GM12878 (cell line): ENCODE data around the gene LMAN1L. TPM values are rescaled to one million over a fixed set of nuclear protein-coding genes. Genes with fewer than 3 reads are reported as not detected.
A peak's percentile ranks its signal among the peaks of the same experiment; 100 is the strongest.

ENCODE experiments used
- ASH2L ChIP-seq: fragments of 300-600, 200-600 bp; sonication (generic); IDR thresholded peaks from 2 replicates; pipeline ENCODE4 v1.6.1; 2017; ENCODE audit warnings: low read depth, mild to moderate bottlenecking, borderline replicate concordance
- BACH1 ChIP-seq: fragments of 450-650 bp; IDR thresholded peaks from 2 replicates; pipeline ENCODE4 v1.6.1; 2017; ENCODE audit warnings: mild to moderate bottlenecking, borderline replicate concordance
- CBX3 ChIP-seq: fragments of 200-600 bp; sonication (generic); IDR thresholded peaks from 2 replicates; pipeline ENCODE4 v1.6.1; 2016; ENCODE audit warnings: low read depth, borderline replicate concordance
- CBX5 ChIP-seq: sonication (generic); IDR thresholded peaks from 2 replicates; pipeline ENCODE4 v1.6.1; 2016; ENCODE audit warnings: low read depth, moderate library complexity, mild to moderate bottlenecking, inconsistent platforms
- IKZF1 ChIP-seq: fragments of 450-650 bp; conservative IDR thresholded peaks from 2 replicates; pipeline ENCODE4 v1.6.1; 2017; ENCODE audit warnings: antibody characterized with exemption, mild to moderate bottlenecking
- LARP7 ChIP-seq: fragments of 450-650 bp; IDR thresholded peaks from 2 replicates; pipeline ENCODE4 v1.6.1; 2017; ENCODE audit warnings: mild to moderate bottlenecking
- NBN ChIP-seq: fragments of 450-650 bp; IDR thresholded peaks from 2 replicates; pipeline ENCODE4 v1.6.1; 2016
- NFXL1 ChIP-seq: fragments of 450-650 bp; IDR thresholded peaks from 2 replicates; pipeline ENCODE4 v1.6.1; 2017; ENCODE audit warnings: antibody characterized with exemption, mild to moderate bottlenecking, borderline replicate concordance
- RAD51 ChIP-seq: fragments of 450-650 bp; IDR thresholded peaks from 2 replicates; pipeline ENCODE4 v1.6.1; 2016; ENCODE audit warnings: moderate library complexity, mild to moderate bottlenecking, inconsistent platforms
- SP1 ChIP-seq: IDR thresholded peaks from one replicate; pipeline ENCODE4 v1.6.1; 2011; ENCODE audit warnings: low read depth, low read length
- TAF1 ChIP-seq: IDR thresholded peaks from 2 replicates; pipeline ENCODE4 v1.6.1; 2011; ENCODE audit warnings: mild to moderate bottlenecking, low read depth, low read length, borderline replicate concordance
- YY1 ChIP-seq: IDR thresholded peaks from 2 replicates; pipeline ENCODE4 v1.6.1; 2011; ENCODE audit warnings: low read depth, mild to moderate bottlenecking, low read length
- polyA plus RNA-seq, 11 experiments: library from polyadenylated mRNA; depleted of rRNA in 4 of 11; unstranded in 6 of 11; stranded (reverse) in 5 of 11; fragments of >200 nt; fragmentation: Nextera tagmentation in 4 of 11; fragmentation: Illumina TruSeq in 1 of 11; extraction: Ambion mirVana in 4 of 11; extraction: Trizol in 1 of 11; gene quantifications; 1 replicate in 1 of 11; 2 replicates in 10 of 11; pipeline versions ENCODE4 v1.2.1 to v1.2.3, GENCODE V29; 2011 to 2016; ENCODE audit warnings: inconsistent platforms in 2 of 11, missing spikeins in 2 of 11, low read depth in 1 of 11
- total RNA-seq, 4 experiments: library from RNA; depleted of rRNA in 3 of 4; stranded (reverse); fragments of >200 nt in 3 of 4; fragmentation: Illumina TruSeq in 1 of 4; extraction: Trizol in 1 of 4; gene quantifications; 2 replicates each; pipeline versions ENCODE4 v1.2.1 to v1.2.3, GENCODE V29; 2013 to 2021
- TF ChIP-seq, protein P1 (sequence below): fragments of 450-650 bp; IDR thresholded peaks from 2 replicates; pipeline ENCODE4 v1.6.1; 2017; ENCODE audit warnings: mild to moderate bottlenecking
- TF ChIP-seq, protein P2 (sequence below): IDR thresholded peaks from 2 replicates; pipeline ENCODE4 v1.6.1; 2011; ENCODE audit warnings: mild to moderate bottlenecking, low read depth, low read length, moderate library complexity; ENCODE audit not compliant: insufficient replicate concordance
- TF ChIP-seq, protein P3 (sequence below): fragments of 450-650 bp; IDR thresholded peaks from 2 replicates; pipeline ENCODE4 v1.6.1; 2017; ENCODE audit warnings: mild to moderate bottlenecking, low read depth, inconsistent platforms; ENCODE audit not compliant: poor library complexity, severe bottlenecking
- TF ChIP-seq, protein P4 (sequence below): IDR thresholded peaks from 2 replicates; pipeline ENCODE4 v1.6.1; 2011; ENCODE audit warnings: borderline replicate concordance, low read depth, mild to moderate bottlenecking, moderate library complexity, mixed read lengths, low read length; ENCODE audit not compliant: insufficient read depth; ENCODE audit errors: extremely low read length
- TF ChIP-seq, protein P5 (sequence below): fragments of 450-650 bp; IDR thresholded peaks from 2 replicates; pipeline ENCODE4 v1.6.1; 2016; ENCODE audit warnings: mild to moderate bottlenecking
- TF ChIP-seq, protein P6 (sequence below): fragments of 150-350 bp; IDR thresholded peaks from 2 replicates; pipeline ENCODE4 v1.6.1; 2014; ENCODE audit warnings: mild to moderate bottlenecking, low read depth, low read length

The LMAN1L gene
- total and polyA plus RNA-seq, 10 of the 15 experiments (the other 5 are each of a cell fraction or from before 2014, with no cell fraction given), result not detected

DNA sequence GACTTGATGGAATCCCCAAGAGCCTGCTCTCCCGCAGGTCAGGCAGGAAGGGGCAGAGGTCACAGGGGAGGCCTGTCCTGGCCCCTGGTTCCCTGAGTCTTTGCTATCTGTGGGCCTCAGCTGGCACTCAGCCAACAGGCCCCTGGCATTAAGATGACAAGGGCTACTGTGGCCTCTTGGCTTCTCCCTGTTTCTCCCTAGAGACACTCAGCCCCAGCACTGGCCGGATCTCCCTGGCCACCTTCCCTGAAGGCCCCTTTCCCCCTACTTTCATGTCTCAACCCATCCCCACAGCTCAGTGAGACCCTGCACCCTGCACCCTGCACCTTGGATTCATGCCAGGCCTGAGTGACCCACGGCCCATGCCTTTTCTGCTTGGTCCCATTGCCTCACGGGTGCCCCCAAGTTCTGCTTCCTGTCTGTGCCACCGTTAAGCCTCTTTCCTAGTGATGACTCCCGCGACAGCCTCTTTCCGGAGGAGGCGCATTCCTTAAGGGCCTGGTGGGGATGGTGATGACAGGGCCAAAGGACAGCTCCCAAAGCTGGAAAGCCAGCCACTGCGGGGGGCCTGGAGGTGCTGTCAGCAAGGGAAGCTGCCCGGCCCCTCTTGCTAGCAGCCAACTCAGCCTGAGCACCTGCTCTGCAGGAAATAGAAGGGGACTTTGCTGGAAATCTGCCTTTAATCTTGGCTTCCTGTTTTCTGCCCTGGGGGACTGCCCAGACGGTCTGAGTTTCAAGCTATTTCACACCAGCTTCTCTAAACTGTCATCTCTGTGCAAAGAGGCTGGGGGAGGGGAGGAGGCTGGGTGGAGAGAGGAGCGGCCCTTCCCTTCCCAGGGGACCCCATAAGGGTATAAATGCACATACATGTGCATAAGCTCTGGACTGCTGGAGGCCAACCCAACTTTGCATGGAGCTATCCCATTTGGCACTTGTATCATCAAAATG, 35.5 kb upstream of the LMAN1L start (continued):
- TF ChIP-seq, protein P1, sequence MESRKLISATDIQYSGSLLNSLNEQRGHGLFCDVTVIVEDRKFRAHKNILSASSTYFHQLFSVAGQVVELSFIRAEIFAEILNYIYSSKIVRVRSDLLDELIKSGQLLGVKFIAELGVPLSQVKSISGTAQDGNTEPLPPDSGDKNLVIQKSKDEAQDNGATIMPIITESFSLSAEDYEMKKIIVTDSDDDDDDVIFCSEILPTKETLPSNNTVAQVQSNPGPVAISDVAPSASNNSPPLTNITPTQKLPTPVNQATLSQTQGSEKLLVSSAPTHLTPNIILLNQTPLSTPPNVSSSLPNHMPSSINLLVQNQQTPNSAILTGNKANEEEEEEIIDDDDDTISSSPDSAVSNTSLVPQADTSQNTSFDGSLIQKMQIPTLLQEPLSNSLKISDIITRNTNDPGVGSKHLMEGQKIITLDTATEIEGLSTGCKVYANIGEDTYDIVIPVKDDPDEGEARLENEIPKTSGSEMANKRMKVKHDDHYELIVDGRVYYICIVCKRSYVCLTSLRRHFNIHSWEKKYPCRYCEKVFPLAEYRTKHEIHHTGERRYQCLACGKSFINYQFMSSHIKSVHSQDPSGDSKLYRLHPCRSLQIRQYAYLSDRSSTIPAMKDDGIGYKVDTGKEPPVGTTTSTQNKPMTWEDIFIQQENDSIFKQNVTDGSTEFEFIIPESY, result no peak
- TF ChIP-seq CBX3 (no peak), NFXL1 (no peak), BACH1 (peak; percentile 15; the same call in 1 of the 2 replicates), RAD51 (no peak), TAF1 (peak; percentile 35; the same call in 1 of the 2 replicates), YY1 (no peak; the same call in 1 of the 2 replicates), NBN (0 out of 2 replicates have a peak, but pooled peaks have one; percentile 50), ASH2L (no peak), CBX5 (no peak), LARP7 (peak; percentile 56), SP1 (peak; percentile 41), IKZF1 (peak; percentile 94)
- TF ChIP-seq, protein P2, sequence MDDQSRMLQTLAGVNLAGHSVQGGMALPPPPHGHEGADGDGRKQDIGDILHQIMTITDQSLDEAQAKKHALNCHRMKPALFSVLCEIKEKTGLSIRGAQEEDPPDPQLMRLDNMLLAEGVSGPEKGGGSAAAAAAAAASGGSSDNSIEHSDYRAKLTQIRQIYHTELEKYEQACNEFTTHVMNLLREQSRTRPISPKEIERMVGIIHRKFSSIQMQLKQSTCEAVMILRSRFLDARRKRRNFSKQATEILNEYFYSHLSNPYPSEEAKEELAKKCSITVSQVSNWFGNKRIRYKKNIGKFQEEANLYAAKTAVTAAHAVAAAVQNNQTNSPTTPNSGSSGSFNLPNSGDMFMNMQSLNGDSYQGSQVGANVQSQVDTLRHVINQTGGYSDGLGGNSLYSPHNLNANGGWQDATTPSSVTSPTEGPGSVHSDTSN, result no peak
- TF ChIP-seq, protein P3, sequence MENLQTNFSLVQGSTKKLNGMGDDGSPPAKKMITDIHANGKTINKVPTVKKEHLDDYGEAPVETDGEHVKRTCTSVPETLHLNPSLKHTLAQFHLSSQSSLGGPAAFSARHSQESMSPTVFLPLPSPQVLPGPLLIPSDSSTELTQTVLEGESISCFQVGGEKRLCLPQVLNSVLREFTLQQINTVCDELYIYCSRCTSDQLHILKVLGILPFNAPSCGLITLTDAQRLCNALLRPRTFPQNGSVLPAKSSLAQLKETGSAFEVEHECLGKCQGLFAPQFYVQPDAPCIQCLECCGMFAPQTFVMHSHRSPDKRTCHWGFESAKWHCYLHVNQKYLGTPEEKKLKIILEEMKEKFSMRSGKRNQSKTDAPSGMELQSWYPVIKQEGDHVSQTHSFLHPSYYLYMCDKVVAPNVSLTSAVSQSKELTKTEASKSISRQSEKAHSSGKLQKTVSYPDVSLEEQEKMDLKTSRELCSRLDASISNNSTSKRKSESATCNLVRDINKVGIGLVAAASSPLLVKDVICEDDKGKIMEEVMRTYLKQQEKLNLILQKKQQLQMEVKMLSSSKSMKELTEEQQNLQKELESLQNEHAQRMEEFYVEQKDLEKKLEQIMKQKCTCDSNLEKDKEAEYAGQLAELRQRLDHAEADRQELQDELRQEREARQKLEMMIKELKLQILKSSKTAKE, result peak; percentile 79
- TF ChIP-seq, protein P4, sequence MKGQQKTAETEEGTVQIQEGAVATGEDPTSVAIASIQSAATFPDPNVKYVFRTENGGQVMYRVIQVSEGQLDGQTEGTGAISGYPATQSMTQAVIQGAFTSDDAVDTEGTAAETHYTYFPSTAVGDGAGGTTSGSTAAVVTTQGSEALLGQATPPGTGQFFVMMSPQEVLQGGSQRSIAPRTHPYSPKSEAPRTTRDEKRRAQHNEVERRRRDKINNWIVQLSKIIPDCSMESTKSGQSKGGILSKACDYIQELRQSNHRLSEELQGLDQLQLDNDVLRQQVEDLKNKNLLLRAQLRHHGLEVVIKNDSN, result no peak
- TF ChIP-seq, protein P5, sequence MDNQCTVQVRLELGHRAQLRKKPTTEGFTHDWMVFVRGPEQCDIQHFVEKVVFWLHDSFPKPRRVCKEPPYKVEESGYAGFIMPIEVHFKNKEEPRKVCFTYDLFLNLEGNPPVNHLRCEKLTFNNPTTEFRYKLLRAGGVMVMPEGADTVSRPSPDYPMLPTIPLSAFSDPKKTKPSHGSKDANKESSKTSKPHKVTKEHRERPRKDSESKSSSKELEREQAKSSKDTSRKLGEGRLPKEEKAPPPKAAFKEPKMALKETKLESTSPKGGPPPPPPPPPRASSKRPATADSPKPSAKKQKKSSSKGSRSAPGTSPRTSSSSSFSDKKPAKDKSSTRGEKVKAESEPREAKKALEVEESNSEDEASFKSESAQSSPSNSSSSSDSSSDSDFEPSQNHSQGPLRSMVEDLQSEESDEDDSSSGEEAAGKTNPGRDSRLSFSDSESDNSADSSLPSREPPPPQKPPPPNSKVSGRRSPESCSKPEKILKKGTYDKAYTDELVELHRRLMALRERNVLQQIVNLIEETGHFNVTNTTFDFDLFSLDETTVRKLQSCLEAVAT, result peak; percentile 24; the same call in 1 of the 2 replicates
- TF ChIP-seq, protein P6, sequence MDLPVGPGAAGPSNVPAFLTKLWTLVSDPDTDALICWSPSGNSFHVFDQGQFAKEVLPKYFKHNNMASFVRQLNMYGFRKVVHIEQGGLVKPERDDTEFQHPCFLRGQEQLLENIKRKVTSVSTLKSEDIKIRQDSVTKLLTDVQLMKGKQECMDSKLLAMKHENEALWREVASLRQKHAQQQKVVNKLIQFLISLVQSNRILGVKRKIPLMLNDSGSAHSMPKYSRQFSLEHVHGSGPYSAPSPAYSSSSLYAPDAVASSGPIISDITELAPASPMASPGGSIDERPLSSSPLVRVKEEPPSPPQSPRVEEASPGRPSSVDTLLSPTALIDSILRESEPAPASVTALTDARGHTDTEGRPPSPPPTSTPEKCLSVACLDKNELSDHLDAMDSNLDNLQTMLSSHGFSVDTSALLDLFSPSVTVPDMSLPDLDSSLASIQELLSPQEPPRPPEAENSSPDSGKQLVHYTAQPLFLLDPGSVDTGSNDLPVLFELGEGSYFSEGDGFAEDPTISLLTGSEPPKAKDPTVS, result no peak
